GM12801 (cell line): ENCODE measurements around the gene RMDN2.

ENCODE experiments used
- CTCF ChIP-seq: IDR thresholded peaks from one replicate; pipeline ENCODE4 v1.5.1; 2011; ENCODE audit warnings: control low read depth; ENCODE audit not compliant: insufficient read length; ENCODE audit errors: extremely low read depth

RMDN2 gene

GRCh38 chr2:37891846-37892435 lies 33.1 kb upstream of the RMDN2 start:
- TF ChIP-seq CTCF = no peak

- TF ChIP-seq CTCF = no peak
Measured at GRCh38 chr2:37892436-37893114, 32.5 kb upstream of the RMDN2 start.

- TF ChIP-seq CTCF = no peak
Measured at GRCh38 chr2:37893327-37893726, 31.8 kb upstream of the RMDN2 start.

GRCh38 chr2:37894047-37894446 lies 31.0 kb upstream of the RMDN2 start:
- TF ChIP-seq CTCF = no peak

GRCh38 chr2:37894601-37895000 lies 30.5 kb upstream of the RMDN2 start:
- TF ChIP-seq CTCF = no peak

GRCh38 chr2:37895140-37895539 lies 29.9 kb upstream of the RMDN2 start:
- TF ChIP-seq CTCF = no peak

- TF ChIP-seq CTCF = no peak
Measured at GRCh38 chr2:37896319-37896718, 28.8 kb upstream of the RMDN2 start.
